HG03103 (cell line): ENCODE measurements around the gene KCNMB2.

Experiments
- ATAC-seq: cut with Tn5 transposase; IDR thresholded peaks from one replicate; pipeline ENCODE4 v1.9.1; 2021; ENCODE audit warnings: low read depth; ENCODE audit not compliant: unreplicated experiment

The KCNMB2 gene

DNA sequence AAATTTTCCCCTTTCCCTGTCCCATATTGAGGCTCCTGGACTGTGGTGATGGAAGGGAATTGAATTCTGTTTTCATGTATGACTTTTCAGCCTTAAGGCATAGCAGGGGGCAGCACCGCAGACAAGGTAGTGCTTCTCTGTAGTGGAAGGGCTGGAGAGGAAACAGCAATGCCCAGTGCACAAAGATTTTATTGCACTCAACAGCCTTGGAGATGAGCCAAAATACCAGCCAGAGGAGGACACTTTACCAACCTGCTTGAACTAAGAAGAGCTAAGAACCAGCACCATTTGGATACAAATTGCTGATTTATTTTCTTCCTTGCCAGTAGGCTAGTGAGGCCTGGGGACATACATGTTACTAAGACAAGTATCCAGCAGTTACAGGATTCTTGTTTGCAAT lies 98.7 kb downstream of the KCNMB2 start:
- no peak for ATAC-seq

DNA sequence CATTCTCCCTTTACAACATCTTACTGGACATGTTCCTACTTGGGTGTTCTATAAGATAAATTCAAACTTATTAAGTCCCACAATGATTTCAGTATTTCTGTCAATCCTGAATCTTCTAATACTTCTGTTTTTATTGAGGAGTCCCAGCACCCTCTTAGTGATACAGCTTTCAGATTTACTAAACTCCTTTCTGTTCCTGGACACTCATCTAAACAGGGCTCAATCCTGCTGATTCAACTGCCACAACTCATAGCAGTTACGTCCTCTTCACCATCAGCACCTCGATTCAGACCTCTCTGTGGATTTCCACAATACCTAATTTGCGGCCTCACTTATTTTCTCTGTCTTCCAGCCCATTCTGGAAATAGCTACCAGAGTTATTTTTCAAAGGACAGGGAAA lies 101.6 kb downstream of the KCNMB2 start:
- no peak for ATAC-seq

DNA sequence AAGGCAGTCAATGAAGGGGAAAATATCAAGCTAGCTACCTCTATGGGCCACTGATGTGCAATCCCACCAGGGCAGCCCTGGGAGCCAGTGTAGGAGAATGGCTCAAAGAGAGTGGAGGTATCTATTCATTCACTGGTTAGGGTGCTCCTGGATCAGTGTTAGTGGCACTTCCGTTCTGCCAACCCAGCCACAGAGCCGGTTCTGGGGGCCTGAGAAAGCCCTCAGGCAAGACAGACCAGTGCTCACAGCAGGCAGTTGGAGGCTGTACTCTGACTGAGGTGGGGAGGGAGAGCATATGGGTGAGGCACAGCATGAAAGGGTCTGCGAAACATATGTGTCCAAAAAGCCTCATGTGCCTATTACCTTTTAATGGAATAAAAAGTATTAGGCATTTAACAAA lies 109.3 kb downstream of the KCNMB2 start:
- no peak for ATAC-seq

DNA sequence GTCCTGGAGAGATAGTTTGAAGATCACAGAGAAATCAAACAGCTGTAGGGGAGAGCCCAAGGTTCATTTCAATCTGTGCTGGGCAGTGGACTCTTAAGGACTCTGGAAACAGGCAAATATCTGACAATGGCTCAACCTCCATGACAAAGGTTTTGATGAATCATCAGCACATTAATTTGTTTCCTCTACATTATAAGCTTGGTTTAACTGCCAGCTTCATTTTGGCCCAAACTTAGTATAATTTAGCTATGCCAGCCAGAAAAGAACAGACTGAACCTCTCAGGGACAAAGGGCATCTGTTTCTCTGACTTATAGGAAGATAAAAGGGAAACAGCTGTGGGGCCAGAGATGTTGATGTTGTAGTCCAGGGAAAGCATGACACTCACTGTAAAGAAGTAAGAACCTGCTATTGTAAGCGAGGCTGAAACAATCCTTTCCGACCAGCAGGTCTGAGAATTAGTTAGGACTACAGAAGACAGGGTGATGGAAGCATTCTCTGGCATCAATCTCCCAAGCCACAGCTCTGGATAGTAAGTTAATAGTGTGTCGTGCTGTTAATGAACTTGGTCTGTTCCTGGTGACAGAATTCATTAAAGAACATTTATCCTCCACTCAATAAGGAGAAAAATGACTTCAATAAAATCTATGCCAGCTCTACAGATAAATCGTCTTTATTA lies 110.1 kb downstream of the KCNMB2 start:
- no peak for ATAC-seq

- no peak for ATAC-seq
Observed at GRCh38 chr3:178655488-178655887, 119.3 kb downstream of the KCNMB2 start.

GRCh38 chr3:178658694-178659325 lies 122.6 kb downstream of the KCNMB2 start:
- no peak for ATAC-seq

GRCh38 chr3:178663201-178663934 lies 127.1 kb downstream of the KCNMB2 start:
- ATAC-seq = peak; percentile 55

- ATAC-seq = no peak
Observed at GRCh38 chr3:178665747-178666146, 129.5 kb downstream of the KCNMB2 start.

DNA sequence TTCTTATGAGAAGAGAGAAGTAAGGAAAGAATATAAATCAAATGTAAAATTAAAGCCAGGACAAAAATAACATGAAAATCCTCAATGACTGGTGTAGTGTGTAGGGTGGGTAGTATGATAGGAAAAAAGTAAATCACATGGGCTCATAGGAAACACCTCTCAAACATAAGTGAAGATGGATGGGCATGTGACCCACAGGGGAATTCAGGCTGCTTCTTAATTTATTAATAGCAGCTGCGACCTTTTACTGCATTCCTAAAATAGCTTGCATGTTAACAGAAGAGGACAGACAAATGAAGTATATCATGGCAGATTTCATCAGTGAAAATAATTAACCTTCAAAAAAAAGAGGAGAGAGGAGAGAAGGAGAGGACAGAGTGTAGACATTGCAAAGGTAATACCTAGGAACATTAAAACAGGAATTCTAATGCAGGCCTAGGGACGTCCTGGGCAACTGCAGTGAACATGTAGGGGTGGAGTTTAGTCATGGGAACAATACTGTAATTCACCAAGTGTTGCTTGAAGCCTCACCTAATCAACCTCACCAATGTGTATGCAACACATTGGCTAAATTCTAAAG lies 132.9 kb downstream of the KCNMB2 start:
- ATAC-seq = no peak

- ATAC-seq = peak; percentile 45
Observed at GRCh38 chr3:178669758-178670157, 133.5 kb downstream of the KCNMB2 start.

DNA sequence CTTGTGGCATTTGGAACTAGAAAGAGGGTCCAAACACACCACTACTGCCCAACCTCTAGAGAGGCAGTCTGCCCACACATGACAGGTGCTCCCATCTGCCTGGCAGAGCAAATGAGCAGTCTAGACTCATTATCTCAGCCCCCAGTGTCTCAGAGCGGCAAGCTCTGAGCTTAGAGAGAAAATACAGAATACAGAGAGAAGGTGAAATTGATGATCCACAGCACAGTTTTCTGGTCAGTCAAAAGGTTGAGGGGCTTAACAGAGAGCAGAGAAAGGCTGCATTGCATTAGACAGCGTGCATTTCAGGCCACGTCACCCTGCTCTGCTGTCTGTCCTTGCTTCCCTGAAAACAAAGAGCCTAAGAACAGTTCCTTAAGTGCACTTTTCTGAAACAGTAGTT lies 135.1 kb downstream of the KCNMB2 start:
- peak; percentile 18 for ATAC-seq

DNA sequence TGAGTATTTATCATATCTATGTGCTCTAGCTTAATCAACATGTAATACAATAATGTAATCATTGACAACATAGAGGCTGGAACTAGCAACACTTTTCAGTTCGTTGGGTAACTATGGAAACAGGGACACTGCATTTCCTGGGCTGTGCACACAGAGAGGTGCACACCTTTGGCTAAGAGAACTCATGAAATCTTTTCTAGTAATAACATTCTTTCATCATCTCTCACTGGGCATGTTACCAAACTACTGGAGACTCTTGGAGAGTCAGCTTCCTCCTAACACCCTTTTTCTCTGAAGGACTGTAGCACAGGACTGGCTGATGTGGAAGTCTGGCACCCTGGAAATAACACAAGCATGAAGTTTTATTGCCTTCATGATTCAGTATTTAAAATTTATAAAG lies 135.6 kb downstream of the KCNMB2 start:
- peak; percentile 53 for ATAC-seq

DNA sequence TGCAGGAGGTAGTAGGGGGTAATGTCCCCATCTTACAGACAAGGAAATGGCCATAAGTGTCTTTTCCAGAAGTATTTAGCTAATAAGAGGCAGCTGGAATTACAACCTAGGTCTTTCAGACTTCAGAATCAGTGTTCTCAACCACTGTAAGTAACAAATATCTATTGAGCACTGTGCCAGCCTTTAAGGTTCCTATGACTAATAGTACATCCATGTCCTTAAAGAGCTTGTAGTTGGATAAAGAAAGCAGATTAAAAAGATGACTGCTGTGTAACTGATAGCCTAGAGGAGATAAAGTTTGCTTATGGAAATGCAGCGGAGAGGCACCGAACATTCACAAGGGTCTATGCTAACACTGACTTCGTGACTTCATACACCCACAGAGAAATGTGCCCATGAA lies 136.0 kb downstream of the KCNMB2 start:
- no peak for ATAC-seq

- no peak for ATAC-seq
Observed at GRCh38 chr3:178673529-178673928, 137.3 kb downstream of the KCNMB2 start.

DNA sequence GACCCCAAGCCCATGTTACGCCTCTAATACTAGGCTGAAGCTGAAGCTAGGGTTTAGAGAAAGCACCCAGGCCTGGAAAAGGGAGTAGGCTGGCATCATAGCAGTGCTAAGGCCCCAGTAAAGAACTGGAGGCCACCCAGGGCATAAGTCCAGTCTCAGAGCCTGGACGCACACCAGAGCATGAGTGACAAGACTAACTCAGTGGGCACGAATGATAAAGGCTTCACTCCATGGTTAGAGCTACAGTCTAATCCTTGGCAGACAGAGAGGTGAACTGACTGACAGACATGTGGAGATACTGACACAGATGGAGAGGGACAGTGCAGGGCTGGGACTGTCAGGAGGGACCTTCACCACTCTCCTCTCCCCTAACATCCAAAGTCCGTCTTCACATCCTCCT lies 139.8 kb downstream of the KCNMB2 start:
- no peak for ATAC-seq

DNA sequence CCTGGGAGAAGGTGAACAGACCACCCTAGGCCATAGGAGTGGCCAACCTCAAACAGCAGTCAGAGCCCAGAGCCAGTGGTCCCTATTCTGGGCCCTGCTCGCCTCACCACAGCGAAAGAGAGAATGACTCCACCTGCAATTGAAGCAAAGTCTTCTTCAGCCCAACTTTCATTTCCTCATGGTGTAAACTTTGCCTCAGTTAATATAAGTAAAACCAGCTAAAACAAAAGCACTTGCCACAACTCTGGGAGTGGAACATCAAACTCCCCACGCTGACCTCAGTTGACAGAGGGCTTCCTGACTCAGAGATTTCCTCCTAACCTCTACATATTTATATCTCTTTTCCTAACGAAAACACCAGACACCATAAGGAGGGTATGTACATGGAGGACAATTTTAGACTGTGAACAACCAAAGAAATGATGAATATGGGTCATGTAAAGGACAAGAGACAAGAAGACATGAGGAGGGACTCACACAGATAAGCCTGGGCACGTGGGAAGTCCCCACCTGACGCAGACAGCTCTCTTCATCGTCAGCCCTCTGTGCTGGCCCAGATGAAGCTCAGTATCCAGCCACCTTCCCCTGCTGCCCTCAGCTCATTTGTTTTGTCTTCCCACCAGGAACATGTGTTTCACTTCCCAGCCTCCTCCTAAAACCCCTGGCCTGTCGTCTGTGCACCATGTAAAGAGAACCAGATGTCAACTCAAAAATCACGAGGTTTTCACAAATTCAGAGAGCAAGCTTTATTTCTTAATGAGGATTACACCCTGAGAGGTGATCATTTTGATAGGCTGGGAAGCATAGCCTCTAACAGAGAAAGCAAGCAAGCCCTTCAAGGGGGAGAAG lies 140.9 kb downstream of the KCNMB2 start:
- peak; percentile 61 for ATAC-seq

- no peak for ATAC-seq
Observed at GRCh38 chr3:178677961-178678360, 141.7 kb downstream of the KCNMB2 start.

- ATAC-seq = no peak
Observed at GRCh38 chr3:178680037-178680436, 143.8 kb downstream of the KCNMB2 start.

- ATAC-seq = no peak
Observed at GRCh38 chr3:178680489-178680888, 144.3 kb downstream of the KCNMB2 start.

DNA sequence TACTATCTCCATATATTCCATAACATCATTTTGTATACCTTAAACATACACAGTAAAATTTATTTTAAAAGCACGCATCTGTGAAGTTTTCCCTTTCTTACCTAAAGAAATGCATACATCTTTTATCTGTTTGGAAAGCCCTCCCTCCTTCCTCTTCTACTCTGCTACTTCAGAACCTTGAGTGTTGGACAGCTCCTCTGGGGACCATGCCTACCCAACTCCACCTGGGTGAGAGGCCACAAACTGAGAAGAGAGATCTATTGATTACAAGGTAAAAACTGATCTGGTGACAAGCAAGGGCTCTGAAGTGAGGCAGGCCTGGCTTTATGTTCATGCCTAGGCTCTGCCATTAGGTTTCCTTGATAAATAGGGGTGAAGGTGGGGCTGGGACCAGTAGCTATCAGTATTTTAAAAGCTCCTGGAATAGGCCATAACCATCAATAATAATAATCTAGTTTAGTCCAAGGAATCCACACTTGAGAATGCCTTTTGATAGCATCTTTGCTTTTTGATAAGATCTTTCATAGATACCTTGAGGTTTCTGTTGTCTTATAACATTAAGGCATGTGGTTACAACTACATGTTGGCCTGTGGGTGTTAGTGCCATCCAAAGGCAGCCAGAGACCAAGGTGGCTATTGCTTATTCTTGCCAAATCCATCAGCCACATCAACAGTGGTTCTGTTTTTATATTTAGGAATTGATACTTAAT lies 148.8 kb downstream of the KCNMB2 start:
- ATAC-seq = no peak
